NCI-H2196 treated with DMSO at 0.1 percent for 48 hours (cell line): Measurements from ENCODE around the gene PTPRT.

Source experiments
- DNase-seq: peaks from one replicate; lab custom pipeline; 2025; ENCODE audit not compliant: unreplicated experiment; lab: John Stamatoyannopoulos, UW

The PTPRT gene

DNA sequence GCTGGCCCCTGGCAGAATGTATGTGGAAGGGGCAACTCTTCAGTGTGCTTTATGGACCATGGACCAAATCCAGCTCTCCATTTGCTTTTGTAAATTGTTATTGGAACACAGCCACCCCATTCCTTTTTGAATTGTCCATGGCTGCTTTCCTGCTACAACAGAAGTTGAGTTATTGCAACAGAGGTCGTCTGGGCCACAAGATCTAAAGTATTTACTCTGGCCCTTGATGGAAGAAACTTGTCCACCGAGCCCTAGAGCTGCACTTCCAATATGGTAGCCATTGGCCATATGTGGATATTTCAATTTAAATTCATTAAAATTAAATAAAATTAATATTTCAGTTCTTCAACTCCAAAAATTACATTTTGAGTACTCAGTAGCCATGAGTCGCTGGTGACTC lies 543.5 kb downstream of the PTPRT start:
- DNase-seq = no peak

DNA sequence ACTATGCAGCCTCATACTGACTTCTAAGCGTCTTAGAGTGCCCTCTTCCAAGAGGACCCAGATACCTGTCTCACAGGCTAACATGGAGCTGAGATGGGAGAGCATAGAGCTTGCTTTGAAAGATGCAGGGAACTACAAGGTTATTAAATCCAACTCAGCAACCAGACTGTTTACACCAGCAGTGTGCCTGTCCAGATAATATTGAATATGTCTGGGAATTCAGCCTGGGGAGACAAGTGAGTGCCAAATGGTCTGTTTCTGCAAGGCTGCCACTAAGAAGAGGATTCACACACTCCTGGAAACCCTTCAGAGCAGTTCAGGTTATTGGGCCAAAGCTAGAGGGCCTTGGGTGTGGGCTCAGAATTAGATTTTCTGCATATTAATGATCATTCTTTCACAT lies 547.8 kb downstream of the PTPRT start:
- no peak for DNase-seq

DNA sequence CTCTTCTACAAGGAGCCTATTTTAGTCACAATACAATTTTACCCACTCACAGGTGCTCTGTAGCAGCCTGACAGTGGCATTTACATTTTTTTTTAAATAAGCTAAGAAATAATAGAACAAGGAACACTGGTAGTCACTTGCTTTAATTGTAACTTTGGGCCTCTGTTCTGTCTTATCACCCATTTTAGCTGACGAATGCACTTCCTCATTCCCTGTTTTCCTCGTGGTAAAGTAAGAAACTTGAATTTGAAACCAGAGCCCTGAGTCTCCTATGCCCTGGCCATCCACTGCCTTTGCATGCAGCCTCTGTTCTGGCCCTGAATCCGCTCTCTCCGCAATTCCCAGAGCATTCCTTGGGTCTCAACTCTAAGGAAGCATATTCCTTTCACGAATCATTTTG lies 550.6 kb downstream of the PTPRT start:
- DNase-seq = no peak

DNA sequence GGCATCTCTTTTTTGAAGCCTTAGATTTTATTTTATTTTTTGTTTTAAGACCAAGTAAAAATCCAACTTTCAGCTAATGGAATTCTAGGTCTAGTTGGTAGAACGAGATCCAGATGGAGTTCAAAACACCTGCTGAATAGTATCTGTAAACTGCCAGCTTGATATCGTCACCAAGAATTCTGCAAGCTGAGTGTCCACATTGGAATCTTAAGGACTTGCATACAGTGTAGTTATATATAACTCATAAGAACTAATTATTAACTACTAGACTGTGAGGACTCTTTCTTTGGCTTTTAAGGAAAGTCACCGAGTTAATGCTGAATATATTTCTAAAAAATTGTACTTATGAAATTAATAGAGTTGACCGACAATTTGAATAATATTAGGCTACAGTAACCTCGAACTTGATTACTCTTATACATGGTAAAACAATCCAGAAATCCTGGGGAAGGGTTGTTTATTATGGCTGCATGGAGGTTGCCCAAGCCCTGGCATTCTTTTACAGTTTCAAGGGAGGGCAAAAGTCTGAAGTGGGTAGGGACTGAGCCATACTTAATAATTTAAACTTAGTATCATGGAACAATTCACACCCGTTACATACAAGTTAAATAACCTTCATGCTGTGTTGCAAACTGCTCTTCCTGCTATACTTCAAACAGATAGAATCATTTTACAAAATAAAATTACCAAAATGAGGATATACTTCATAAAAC lies 553.9 kb downstream of the PTPRT start:
- no peak for DNase-seq

DNA sequence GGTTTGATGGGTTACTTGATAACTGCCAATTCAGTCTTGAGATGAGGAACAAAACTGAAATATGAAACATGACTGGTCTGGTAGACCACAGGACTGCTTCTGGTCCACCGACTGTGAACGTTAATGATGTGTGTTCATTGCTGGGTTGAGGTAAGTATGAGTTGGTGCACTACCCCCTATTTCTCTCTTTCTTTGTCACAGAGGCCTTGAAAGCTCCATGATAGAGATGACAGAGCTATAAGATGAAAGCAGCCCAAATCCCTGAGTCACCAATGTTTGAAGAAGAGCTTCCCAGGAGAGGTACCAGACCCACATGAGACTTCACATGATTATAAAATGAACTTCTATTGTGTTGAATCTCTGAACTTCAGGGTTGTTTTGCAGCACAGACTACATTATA lies 555.5 kb downstream of the PTPRT start:
- no peak for DNase-seq

DNA sequence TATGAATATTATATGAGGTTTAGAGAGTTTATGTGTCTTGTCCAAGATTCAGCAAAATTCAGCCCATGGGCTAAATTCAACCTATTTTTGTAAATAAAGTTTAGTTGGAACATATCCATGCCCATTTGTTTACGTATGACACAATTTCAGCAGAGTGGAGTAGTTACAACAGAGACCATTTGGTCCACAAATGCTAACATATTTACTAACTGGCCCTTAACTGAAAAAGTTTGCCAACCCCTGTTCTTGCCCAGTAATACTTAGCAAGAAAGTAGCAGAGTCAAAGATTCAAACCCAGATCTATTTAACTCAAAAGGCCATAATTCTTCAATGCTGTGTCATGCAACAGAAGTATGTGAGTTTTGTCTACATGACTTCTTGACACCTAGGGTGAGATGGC lies 561.0 kb downstream of the PTPRT start:
- no peak for DNase-seq

DNA sequence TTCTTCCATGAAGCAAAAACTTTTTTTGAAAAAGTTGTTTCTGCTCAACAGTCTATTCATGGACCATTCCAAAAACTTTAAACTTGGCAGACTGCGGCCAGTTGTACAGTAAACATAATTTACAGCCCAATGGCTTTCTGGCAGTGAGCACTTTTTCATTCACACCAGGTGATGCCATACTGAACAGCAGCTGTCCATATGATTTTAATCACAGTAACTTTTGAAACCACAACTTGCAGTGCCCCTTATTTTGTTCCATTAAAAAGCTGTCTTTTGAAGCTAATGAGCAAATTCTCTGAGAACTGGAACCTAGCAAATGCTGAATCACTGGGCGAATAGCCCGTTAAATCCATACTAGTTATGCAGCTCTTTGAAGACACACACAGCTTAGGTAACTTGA lies 576.6 kb downstream of the PTPRT start:
- no peak for DNase-seq

DNA sequence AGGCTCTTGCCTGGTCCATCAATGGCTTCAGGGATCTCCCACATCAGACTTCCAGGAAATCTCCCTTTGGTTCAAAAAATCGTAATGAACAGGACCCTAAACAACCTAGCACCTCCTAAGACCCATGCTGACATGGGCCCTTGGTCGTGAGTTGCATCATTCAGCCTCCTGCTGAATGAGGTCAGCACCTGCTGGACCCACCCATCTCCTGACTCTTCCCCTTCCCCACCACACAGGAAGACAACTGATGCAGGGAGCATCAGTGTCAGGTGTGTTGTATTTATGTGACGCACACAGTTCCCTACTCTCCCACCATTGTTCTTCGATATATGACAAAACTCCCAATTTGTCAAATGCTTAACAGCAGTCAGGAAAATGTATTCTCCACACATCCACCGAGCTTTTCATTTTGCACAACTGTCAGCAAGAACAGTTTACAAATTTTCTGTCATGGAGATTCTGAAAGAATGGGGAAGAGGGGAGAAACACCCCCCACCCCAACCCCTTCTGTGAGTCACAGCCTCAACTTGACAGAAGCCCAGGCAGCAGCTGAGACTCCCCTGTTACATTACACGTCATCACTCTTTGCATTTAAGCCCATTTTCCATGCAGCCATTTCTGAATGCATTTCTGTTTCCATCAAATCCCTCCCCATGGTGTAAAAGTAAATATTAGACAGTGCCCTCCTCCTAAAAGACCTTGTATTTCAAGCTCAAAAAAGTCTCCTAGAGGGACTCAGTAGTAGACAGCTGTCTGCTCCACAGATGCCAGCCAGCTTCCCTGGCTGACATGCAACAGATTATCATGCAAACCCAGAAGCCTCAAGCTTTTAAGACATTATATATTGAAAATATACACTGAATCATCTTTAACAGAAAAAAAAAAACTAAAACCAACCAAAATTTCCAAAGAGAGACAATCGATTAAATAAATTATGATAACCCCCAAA lies 577.5 kb downstream of the PTPRT start:
- no peak for DNase-seq

DNA sequence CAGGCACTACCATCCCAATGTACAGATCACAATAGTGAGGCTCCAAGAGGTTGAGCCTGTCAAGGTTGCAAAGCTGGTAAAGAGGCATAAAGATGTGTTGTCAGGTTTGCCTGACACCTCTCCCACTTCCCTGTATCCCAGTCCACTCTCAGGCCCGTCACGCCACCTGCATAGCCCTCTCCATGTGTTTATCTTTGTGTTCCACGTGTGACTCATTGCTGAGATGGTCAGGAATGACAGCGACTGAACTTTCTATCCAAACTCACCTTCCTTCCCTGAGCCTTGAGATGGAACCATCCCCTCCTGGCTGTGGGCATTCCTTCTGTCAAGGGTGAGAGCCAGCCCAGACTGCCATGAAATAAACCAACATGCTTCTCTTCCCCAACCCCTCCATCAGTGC lies 578.3 kb downstream of the PTPRT start:
- DNase-seq = no peak

DNA sequence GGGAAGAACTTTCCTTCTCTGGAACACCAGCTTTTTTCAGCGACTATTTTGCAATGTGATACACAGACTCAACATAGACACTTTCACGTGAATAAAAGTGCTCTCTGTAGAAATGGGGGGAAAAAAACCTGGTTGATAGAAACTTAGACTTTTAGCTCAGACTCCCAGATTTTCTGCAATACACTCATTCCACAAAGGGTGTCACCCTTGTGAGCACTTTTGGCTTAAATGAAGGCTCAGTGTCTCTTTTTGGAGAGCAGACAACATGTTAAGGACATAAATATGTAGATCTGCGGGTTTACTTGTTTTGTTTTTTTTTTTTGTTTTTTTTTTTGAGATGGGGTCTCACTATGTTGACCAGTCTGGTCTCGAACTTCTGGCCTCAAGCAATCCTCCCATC lies 579.6 kb downstream of the PTPRT start:
- no peak for DNase-seq

DNA sequence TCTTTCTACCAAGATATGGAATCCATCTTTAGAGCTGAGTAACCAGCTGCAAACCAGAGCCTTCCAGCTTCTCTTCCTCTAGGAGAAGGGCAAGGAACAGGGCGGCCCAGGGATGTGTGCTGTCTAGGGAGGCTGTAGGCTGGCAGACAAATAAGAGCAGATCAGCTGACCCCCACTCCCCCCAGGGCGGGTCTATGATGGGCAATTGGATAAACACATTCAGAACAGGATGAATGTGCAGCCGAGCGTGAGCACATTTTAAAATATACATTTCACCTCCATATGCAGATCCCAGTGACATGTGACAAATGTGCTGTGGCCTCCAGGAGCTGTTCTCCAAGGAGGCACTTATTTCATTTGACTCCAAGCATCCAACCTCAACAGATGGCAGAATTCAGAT lies 580.1 kb downstream of the PTPRT start:
- DNase-seq = no peak

DNA sequence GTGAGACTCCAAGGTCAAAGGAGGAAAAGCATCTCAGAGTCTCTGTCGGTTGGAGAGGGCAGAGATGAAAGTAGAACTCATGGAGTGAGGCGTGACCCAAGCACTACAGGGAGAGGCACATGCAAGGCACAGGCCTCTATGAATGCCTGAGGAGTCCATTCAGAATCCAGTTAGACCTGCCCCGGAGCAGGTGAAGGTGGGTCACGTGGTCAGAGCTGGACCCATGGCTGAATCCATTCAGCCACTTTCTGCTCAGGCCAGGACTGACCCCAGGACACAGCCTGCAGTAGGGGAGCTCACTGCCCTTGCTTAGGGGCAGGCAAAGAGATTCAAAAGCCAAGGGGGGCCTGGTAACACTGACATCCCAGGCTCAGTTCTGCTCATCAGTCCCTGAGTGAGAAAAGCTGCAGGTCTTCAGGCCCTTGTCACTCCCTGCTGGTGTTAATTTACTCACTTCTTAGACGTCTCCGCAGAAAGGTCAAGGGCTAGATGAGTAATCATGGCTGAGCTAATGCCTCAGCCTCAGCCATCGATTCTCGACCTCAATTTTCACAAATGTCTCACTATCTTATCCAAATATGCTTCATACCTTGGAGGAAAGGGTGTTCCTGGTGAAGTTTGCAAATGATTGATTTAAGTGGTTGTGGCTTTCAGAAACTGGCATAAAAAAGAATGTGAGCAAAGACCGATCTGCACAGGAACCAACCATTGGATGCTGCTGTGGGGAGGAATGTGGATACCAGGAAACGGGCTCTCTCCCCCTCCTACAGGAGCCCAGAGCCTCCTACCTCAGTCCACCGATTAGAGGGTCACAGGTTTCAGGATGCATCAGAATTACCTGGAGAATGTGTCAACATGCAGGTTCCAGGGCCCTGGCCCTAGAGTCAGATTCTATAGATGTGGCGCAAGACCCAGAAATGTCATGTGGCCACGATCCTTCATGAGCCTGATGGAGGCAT lies 584.4 kb downstream of the PTPRT start:
- no peak for DNase-seq

DNA sequence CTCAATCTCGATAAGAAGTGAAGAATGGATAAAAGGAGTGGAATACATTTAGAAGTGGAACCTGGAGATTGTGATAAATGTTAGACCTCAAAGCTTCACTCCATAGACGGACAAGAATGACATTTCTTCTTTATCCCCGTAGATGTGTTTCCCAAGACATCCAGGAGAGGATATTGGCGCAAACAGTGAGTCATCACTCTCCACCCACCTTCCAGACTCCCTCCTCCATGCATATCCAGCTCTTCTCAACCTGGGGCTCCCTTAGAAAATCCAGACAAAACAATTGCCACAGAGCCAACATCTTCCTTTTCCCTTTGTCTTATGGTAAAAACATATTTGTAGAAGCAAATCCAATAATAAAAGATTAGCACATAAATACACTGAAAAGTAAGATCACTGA lies 586.1 kb downstream of the PTPRT start:
- DNase-seq = no peak

DNA sequence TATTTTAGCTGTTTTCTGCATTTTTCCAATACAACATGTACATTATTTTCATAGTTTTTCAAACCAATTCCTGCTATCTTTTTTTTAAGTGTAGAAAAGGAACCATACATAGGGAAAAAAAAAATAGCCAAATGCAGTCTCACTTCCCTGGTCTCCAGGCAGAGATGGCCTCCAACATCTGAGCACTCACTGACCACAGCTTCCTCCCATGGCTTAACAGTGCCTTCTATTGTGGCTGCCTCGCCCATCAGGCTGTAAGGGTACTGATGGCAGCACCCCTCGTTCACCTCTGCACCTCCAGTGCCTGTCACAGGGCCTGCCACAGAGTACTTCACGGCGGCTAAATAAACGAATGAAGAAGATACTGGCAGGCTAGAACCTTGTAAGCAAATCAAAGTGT lies 591.1 kb downstream of the PTPRT start:
- DNase-seq = no peak

DNA sequence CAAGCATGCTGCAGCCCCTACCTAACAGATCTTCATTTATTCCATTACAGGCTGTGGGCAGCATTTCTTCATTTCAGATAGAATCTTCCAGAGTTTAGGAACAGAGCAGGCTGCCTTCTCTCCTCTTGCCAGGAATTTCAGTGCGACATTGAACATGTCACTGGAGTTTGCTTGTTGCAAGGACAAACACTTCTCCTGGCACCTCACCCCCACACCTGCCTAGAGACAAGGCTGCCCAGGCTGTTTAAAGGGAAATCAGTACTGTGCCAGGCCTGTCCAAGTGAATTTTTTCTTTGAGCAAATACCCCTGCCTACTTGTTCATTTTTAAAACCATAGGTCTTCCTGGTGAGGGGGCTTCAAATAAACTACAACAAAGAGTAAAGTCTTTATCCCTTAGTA lies 594.1 kb downstream of the PTPRT start:
- DNase-seq = no peak

DNA sequence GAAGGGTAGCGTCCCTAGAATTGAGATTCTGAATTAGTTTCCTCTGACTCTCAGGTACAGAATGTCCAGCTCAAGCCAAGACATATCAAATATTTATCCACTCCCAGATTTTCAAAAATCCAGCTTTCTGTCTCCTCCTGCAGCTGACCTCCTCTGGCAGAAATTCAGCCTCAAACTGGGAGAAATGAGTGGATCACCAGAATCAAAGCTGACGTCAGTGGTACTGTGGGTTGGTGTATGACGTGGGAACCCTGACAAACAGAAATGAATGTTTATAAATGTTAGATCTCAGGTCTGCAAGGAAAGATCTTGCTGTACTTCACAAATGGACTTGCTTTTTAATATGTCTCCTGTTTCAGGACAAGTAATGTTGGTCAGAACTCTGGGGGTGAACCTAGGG lies 595.0 kb downstream of the PTPRT start:
- no peak for DNase-seq

DNA sequence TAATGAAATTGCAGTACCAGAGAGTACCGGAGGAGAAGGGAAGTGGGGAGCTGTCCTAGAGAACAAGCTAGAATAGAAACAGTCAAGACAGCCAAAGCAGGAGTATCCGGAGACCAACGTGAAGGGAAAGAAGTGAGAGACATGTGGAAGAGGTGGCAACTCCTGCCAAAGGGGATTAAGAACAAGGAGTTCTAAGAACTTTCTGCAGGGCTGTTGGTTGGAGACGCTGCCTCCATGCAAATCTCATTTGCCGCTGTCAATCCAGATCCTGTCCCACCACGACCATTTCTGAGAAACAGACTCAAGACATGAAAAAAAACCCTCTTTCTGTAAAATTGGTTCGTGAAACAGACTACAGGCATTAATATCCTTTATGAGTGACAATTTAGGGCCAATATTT lies 595.7 kb downstream of the PTPRT start:
- DNase-seq = no peak

DNA sequence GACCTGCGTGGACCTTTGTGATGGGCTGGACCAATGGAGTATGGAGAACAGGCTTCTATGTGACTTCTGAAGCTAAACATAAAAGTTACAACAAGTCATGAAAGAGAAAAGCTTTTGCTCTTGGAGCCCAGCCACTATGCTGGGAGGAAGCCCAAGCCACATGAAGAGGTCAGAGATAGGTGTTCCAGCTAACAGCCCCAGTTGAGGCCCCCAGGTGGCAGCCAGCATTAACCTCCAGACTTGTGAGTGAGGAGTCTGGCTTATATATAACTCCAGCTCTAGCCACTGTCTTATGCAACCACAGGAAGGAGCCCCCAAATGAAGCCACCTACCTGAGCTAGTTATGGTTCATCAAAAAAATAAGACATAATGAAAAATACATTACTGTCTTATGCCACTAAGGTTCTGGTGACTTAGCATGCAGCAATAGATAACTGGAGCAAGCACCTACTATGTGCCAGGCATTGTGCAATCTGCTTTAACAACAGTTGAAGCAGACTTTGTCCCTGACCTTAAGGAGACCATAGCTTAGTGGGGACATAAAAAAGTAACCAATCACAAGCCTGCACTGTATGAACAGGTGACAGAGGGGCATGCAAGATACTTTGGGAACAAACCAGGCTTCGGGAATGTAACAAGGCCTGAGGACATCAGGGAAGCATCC lies 599.6 kb downstream of the PTPRT start:
- DNase-seq = no peak

DNA sequence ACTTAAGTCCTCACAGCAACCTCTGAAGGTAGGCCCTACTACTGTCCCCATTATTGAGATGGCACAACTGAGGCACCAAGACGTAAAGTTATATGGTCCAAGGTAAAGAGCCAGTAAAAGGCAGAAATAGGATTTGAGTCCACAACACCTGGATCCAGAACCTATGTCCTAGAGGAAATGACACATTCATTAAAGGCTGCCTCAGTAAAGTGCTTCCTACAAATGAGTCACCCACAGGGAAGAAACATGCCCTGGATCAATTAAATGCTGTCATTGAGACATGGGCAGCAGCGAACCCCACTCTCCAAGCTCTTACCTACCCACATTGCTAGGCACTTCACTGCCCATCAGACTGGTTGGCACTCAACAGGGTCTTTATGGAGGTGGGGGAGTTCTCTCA lies 600.9 kb downstream of the PTPRT start:
- no peak for DNase-seq

DNA sequence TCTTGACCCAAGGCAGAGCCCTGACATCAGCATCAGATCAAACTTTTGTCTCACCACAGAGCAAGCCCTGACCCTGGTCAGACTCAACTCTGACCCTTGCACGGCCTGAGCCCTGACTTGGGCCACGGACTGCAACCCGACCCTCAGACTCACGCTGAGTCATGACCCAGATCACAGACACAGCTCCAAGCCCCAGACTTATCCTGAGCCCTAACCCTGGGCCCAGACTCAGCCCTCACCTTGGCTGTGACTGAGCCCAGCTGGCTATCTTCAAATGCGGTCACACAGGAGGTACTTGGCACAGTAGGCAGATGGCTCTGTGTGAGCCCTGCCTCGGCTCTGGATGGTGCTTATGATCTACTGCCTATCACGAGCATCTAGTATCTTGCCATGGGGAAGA lies 602.3 kb downstream of the PTPRT start:
- no peak for DNase-seq

DNA sequence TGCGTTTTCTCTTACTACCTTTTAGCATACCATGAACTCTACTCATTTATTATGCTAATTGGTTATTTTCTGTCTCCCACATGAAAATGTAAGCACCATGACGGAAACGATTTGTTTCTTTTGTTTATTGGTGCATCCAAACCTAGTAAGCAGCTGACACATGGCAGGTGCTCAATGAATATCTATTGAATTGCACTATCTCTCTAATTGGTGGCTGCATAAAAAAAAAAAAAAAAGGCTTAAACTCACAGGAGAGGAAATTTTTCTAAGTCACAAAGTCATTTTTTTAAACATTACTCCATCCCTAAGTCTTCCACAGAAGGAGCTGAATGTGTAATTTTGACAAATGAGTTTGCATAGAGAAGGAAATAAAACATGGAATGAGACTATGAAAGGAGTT lies 608.4 kb downstream of the PTPRT start:
- DNase-seq = no peak
